ENCODE measurements around the gene FUT3.

FUT3 gene

DNA sequence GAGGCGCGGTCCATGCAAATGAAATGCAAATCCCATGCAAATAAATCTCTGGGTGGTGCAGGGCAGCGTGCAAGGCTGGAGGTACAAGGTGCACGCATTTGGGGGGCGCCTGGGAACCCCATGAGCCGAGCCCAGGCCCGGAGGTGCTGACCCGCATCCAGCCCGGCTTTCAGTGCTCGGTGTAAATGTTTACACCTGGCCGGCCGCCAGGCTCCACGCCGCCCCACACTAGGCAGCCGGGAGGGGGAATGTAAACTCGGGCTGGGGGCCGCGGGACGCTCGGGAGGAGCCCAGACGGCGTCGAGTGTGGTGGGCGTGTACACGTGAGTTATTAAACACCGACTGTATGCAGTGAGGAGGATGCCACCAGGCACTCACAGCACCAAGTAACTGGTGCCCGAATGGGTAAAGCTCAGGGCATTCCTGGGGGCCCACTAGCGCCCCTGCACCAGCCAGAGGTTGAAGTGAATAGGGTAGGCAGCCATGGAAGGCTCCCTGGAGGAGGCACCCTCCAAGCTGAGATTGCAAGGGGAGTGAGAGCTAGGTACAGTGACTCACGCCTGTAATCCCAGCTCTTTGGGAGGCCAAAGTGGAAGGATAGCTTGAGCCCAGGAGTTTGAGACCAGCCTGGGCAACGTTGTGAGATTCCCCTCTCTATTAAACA, 28.9 kb downstream of the FUT3 start:
- DNase-seq, result no peak

DNA sequence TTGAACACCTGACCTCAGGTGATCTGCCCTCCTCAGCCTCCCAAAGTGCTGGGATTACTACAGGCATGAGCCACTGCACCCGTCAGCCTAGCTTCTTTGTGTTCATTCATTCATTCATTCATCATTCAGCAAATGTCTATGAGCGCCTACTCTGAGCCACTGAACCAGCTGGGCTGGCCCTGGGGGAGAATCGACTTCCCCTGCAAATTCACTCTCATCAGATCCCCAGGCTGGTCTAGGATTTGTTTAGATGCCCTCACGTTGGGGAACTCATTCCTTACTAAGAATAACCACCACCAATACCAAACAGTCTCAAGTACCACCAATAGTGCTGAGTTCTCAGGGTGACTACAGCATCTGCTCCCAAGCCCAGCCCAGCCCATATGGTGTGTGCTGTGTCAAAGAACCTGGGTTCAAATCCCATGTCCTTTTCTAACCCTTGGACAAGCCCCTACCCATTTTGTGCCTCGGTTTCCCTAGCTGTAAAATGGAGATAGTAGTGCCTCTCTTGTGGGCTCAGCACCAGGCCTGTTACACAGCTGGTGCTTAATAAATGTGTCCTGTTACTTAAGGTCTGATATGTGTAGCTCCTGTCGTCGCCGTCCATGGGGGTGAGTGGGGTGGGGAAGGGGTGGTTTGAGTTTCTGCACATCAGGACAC, 29.6 kb downstream of the FUT3 start:
- no peak for DNase-seq

DNA sequence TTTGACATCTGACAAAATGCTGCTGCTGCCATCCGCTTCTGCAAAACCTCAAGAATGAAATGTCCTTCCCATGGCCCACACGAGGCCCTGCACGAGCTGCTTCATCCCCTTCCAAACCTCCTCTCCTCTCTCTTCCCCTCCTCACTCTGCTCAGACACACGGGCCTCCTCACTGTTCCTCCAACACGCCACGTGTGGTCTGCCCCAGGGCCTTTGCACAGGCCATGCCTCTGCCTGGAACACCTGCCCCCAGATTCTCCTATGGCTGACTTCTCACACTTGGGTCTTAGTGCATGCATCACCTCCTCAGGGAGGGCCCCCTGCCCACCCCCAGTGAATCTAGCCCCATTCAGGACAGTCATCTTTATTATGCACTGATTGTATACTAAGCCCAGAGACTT, 30.5 kb downstream of the FUT3 start:
- no peak for DNase-seq

DNA sequence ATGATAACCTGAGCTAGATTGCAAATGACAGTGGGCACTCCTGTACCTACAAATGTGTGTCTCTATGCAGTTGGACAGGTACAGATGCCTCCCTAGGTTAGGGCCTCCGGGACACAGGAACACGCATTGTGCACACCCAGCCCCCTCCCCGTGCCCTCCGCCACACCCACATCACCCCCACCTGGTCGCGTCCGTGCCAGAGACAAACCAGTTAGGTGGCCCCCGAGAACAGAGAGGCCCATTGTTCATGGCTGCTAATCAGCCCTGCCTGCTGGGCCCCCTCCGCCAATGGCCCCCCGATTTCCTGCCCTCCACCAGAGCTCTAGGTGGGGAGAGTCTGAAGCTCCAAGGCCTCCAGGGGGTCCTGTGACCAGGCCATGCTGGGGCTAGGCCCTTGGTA, 32.7 kb downstream of the FUT3 start:
- DNase-seq, result no peak

DNA sequence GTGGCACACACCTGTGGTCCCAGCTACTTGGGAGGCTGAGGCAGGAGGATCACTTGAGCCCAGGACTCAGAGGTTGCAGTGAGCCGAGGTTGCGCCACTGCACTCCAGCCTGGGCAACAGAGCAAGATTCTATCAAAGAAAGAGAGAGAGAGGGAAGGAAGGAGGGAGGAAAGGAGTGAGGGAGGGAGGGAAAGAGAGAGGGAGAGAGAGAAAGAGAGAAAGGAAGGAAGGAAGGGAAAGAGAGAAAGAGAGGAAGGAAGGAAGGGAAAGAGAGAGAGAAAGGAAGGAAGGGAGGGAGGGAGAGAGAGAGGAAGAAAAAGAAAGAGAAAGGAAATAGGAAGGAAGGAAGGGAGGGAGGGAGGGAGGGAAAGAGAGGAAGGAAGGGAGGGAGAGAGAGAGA, 34.0 kb downstream of the FUT3 start:
- DNase-seq, result no peak

DNA sequence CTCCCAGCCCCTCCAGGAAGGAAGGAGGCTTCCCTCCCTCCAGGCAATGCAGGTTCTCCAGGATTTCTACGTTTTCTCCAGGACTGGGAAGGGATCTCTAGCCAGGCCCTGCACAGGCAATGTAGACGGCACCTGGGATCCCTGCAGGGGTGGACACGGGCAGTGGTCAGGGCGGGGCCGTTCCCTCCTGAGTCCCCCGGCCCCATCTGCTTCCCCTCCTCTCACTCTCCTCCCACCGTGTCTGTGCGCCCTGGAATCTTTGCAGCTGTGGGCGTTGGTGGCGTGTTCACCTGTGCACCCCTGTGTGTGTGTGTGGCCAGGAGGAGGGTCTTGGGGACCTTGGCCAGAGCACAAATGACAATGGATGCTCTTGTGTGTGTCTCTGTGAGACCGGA, 36.4 kb downstream of the FUT3 start:
- DNase-seq, result no peak

DNA sequence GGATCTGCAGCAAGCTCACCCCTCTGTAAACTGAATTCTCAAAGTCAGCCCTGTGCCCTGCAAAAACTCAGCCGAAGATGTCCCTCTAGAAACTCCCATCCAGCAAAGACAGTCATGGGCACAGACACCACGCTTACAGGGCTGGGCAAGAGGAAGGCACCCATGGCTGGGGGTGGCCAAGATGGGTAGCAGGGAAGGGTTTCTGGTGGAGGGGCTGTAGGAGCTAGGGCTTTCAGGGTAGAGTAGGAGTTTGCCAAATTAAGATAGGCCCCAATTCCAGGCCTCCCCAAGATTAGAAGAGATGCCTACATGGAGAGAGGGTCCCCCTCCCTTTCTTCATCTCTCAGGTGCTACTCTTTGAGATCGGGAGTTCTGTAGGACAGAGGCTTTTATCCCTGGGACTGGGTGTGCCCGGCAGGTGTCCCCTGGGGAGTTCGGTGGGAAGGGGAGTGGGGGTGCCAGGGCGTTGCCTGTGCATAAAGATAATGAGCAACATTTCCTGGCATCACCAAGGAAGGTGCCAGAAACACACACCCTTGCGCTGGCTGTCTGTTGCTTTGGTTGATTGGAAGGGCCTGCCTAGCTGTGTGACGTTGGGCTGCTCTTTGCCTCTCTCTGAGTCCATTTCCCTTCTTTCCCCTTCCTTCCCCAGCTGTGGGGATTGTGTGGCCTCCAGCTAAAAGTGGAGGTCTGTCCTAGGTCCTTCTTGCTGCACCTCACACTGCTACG, 37.0 kb downstream of the FUT3 start:
- no peak for DNase-seq

DNA sequence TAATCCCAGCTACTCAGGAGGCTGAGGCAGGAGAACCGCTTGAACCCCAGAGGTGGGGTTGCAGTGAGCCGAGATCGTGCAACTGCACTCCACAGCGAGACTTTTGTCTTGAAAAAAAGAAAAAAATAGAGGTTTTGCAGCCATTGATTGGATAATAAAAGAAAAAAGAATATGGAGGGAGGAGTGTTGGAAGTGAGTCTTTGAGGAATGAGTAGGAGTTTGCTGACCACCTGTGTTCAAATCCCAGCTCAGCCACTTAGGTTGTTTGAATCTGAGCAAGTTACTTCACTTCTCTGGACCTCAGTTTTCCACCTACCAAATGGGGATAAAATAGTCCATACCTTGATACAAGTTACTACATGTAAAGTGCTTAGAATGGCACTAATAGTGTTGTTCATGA, 40.1 kb downstream of the FUT3 start:
- no peak for DNase-seq

DNA sequence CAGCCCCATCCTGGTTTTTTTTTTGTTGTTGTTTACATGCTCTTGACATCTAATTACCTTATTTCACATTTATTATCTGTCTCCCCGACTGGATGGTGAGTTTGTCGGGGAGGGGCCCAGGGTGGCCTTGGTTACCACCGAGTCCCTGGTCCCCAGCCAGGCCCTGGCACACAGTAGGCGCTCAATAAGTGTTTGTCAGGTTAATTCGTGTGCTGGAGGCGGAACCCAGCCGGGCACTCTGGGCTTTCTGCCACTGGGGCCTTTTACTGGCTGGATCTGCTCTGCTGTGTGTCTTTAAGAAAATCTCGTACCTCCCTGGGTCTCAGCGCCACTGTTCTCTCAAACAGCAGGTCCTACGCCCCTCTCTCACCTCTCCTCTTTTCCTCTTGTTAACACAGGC, 41.8 kb downstream of the FUT3 start:
- no peak for DNase-seq

DNA sequence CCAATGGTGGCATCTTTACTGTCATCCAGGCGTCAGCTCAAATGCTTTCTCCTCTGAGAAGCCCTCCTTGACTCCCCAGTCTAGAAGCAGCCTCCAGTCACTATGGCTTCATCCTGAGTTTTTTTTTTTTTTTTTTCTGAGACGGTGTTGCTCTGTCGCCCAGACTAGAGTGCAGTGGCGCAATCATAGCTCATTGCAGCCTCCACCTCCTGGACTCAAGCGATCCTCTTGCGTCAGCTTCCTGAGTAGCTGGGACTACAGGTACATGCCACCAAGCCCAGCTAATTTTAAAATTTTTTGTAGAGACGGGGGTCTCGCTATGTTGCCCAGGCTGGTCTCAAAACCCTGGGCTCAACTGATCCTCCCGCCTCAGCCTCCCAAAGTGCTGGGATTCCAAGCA, 42.2 kb downstream of the FUT3 start:
- DNase-seq, result no peak

DNA sequence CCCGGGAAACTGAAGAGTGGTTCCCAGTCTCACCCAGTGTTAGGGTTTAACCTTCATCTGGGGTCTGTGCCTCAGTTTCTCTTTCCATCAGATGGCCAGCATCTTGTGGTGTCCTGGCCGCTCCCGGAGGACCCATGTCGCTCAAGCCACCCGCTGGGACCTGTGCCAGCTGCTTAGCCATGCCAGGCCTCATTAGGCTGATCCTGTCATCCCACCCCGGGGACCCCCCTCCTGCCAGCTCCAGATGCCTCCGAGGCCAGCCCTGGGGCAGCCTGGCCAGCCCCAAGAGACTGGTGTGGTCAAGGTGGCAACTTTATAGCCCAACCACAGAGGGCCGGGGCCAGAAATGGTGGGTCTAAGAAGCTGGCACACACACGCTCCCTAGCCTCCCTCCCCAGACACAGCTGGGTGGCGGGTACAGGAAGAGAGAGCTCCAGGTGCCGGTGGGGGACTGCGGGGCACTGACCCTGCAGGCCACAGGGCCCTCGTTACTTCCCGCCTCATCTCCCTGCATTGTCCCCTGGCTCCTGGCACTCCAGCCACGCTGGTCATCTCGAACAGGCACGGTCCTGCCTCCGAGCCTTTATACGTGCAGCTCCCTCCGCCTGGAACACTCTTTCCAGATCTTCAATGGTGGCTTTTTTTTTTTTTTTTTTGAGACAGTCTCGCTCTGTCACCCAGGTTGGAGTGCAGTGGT, 43.0 kb downstream of the FUT3 start:
- DNase-seq, result no peak

DNA sequence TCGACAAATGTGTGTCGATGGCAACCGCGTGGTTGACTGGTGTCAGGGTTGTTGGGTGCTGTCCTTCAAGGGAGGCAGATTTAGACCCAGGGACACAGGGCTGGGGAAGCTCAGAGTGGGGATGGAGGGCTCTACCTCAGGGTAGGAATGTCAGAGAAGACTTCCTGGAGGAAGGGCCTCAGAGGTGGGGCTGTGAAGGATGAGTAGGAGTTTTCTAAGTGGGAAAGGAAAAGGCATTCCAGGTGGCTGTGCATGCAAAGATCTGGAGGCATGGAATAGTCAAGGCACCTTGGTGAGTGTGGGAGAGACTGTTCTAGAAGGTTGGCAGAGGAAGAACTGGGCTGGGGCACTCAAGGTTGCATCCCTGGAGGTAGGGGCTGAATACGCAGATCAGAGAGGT, 44.3 kb downstream of the FUT3 start:
- DNase-seq, result no peak

DNA sequence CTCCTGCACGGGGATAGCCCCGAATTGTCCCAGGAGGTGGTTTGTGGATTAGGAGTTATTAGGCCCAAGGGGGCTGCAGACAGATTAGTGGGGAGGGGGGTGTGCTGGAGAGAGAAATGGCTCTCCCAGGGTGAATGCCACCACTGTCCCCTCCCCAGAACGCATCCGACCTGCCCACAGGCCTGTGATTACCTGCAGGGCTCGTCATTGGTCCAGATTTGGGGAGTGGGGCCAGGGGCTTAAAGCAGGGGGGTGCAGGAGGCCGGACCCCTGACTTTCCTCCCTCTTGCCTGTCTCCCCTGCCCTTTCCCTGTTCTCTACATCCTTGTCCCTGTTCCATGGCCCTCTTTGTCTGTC, 45.1 kb downstream of the FUT3 start:
- no peak for DNase-seq

DNA sequence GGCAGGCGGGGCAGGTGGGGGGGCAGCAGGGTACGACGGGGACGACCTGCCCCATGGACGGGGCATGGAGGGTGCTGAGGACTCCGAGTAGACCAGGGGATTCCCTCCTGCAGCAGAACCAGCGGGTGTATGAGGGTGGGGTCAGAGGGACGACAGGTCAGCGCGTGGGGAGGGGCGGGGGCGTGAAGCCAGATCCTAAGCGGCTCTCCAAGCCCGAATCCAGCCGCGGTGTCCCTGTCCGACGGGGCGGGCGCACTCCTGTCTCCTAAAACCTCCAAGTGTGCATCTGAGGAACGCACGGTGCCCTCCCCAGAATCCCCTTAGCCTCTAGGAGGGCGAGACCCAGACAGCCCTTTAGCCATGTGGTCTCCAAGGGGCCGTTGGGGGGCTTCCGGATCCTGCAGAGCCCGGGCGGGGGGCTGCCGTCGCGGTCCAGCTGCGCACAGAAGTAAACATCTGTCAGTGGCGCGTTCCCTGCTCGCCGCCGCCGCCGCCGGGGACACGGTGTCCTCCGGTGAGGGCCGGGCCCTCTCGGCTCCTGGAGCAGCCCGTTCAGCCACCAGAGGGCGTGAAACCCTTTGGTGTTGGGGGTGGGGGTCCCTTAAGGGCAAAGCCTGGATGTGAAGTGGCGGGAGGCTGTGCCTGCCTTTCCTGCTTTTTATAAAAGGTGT, 45.7 kb downstream of the FUT3 start:
- DNase-seq, result peak; percentile 78

DNA sequence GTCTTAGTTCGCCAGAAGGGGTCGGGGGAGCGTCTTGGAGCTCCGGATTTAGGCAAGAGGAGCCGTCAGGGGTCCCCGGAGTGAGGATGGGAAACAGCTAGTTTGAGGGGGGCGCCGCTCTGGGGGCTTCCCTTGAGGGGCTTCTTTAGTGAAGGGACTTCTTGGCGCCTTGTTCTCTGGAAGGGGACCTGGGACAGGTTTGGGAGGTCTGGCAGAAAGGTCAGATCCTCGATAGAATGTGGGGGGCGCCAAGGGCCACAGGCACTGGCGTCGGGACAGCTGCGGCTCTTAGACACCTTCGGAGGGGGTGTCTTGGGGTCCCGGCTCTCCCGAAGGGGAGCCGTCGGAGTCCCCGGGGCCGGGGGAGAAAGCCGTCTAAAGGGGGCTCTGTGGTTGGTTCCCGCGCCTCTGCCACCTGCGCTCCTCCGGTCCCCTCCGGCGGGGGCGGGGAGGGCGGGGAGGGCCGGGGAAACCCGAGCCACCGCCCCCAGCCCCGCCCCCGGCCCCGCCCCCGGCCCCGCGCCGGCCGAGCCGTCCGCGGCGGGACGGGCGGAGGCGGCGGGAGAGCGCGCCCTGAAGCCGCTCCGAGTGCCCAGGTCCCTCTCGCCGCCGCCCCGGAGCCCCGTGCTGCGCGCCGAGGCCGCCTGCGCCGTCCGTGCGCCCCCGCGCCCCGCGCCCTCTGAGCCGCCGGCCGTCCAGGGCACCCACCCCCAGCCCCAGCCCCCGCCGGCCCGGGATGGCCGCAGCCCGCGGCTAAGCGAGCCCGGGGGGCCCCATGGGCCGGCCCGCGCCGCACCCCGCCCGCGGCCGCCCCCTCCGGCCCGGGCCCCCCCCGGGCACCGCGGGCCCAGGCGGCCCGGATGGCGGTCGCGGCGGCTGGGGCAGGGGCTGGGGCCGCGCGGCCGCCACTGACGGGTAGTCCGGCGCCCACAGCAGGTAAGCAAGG, 46.5 kb downstream of the FUT3 start, which contains the start of gene NRTN:
Gene NRTN, plus strand, starts transcription at position 552 of the 946 bp plus-strand sequence. CDS start 19,099 bp downstream, outside the sequence.
- DNase-seq, result peak; percentile 81

DNA sequence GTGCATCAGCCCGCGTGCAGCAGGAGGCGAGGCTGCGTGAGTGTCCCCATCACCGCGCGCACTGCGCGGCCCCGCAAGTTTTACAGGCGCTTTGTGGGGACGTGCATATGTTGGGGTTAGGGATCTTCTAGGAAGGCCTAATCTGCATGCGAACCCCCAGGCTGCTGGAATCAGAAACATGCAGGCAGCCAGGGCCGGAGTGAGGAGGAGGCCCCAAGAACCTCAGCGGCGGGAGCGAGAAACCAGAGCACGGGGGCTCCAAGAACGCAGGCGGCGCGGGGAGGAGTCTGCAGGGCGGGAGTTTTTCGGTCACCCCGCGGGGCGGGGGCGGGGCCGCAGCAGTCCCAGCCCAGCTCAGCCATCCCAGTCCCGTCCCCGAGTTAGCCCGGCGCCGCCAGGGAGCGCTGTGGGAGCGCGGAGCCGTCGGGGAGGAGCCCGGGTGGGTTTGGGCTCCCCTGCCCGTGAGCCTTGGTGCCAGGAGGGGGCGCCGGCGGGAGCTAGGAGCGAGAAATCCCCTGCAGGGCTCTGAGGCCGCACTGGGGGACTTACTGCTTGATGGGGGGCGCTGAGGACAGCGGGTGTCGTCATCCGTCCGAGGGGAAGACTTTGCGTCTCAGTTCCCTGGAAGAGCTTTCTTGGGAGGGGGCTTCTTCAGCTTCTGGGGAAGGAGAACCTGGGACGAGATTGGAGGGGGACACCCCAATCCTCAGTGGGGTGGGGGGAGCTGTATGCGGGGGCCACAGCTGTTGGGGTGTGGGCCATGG, 47.3 kb downstream of the FUT3 start:
- peak; percentile 92 for DNase-seq

DNA sequence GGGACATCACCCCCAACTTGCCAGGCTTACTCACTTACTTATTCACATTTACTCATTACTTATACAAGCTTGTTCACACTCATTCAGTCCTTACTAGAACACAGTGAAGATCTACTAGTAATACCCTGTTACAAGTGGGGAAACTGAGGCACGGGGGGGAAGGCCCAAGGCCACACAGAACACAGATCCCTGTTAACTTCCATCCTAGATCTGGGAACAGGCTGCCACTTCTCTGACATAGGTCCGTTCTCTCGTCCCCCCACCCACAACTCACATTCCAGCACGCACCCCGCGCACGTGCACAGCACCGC, 47.9 kb downstream of the FUT3 start:
- DNase-seq, result no peak

DNA sequence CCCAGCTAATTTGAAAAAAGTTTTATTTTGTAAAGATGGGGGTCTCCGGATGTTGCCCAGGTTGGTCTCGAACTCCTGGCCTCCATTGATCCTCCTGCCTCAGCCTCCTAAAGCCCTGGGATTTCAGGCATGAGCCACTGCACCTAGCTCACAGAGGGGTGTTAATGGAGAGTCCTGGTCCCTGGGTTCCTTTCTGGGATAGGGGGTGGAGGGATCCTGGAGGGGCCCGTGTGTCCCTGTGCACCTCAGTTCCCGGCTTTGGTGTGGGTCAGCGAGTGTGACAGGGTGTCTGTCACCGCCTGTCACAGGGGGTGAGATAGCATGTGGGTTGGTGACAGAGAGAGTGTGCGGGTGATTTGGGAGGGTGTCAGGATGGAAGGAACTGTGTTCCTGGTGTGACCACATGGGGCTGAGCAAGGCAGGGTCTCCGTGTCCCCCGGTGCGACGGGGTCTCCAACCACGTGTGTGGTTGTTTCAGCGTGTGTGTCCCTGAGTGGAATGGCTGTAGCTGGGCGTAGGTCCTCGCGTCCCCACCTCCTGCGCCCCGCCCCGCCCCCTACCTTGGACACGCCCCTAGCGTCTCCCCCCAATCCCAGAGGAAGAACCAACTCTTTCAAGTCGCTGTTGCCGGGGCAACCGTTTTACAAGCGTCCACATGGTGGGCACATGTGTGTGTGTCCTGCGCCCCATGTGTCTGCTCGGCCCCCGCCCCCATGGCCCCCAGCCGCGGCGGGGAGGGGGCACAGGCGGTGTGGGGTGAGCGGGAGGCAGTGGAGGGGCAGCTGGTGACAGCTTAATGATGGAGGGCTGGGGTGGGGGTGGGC, 49.2 kb downstream of the FUT3 start:
- DNase-seq, result peak; percentile 15

DNA sequence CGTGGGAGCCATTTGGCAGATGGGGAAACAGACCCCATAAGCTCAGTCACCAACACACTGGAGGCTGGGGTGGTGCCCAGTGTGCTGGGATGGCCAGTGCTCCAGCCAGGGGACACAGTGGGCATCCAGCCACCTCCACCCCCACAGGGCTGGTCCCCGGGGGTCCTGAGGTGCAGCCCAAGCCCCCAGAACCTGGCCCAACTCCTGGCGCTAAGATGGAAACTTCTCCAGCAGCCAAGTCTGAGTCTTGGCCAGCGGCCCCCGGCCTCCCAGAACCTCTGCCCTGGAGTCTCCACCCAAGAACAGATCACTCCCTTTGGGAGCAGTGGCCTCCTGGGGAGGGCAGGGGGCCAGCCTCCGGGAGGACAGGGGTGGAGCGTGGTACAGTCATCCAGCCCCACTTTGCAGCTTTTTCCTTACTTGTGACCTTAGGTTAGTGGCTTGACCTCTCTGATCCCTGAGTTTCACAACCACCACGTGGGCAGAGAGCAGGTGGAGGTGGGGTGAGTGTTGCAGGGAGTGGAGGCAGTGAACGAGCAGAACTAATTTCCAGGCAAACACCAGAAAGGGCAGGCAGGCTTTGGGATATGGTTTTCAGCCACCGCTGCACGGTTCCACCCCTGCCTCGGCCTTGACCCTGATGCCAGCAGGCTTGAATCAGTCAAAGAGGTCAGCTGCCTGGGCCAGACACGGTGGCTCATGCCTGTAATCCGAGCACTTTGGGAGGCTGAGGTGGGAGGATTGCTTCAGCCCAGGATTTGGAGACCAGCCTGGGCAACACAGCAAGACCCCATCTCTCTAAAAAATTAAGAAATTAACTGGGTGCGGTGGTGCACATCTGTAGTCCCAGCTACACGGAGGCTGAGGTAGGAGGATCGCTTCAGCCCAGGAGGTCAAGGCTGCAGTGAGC, 50.6 kb downstream of the FUT3 start:
- no peak for DNase-seq

Measured in CD4-positive, alpha-beta T cell treated with Interleukin-17A for 4 hours (primary cell).